SK-N-SH (cell line): ENCODE results near the gene RAB22A. TPM values are rescaled to one million over a fixed set of nuclear protein-coding genes. Genes with fewer than 3 reads are reported as not detected.
A peak's percentile ranks its signal among the peaks of the same experiment; 100 is the strongest.

ENCODE experiments used
- CTCF ChIA-PET: fragments of 300-600, 350-600 bp; formaldehyde crosslinking; extraction: SDS; loops from one replicate; lab custom pipeline; 2021; lab: Yijun Ruan, JAX
- POLR2A ChIA-PET: fragments of 350-600 bp; sonication (Branson Sonifier 250); formaldehyde crosslinking; extraction: SDS; loops from one replicate; lab custom pipeline; 2020; ENCODE audit warnings: antibody characterized with exemption, inconsistent platforms; lab: Yijun Ruan, JAX
- DNase-seq: peaks from one replicate; pipeline ENCODE4 v3.0.0; 2012
- H2AFZ ChIP-seq: fragments of 200-600 bp; sonication (generic); 2 replicates; pipeline ENCODE4 v1.8.1; 2016; ENCODE audit warnings: antibody characterized with exemption, mild to moderate bottlenecking, low read depth
- H3F3A ChIP-seq: fragments of 200-600 bp; sonication (generic); replicated peaks from 2 replicates; pipeline ENCODE3; 2016; ENCODE audit warnings: antibody characterized with exemption, mild to moderate bottlenecking; ENCODE audit not compliant: insufficient read depth
- H3K27ac ChIP-seq, 2 experiments: fragments of 200-500 bp in 1 of 2; fragments of 200-600 bp in 1 of 2; sonication (Bioruptor generic) in 1 of 2; sonication (generic), shearing (Covaris generic) in 1 of 2; 2 replicates each; pipeline versions ENCODE4 v1.5.1 to v1.6.1; 2014 to 2016; ENCODE audit warnings: low read depth in 2 of 2, inconsistent platforms in 1 of 2, low read length in 1 of 2, mild to moderate bottlenecking in 1 of 2, mixed read lengths in 1 of 2
- H3K27me3 ChIP-seq: fragments of 200-600 bp; sonication (generic), shearing (Covaris generic); 2 replicates; pipeline ENCODE4 v1.6.1; 2016; ENCODE audit warnings: mixed run types; ENCODE audit not compliant: insufficient read depth
- H3K36me3 ChIP-seq, 2 experiments: fragments of 200-500 bp in 1 of 2; fragments of 200-600 bp in 1 of 2; sonication (Bioruptor generic) in 1 of 2; sonication (generic) in 1 of 2; replicated peaks in 1 of 2; 2 replicates each; pipeline versions ENCODE3 to v1.5.1; 2014 to 2016; ENCODE audit warnings: low read length in 1 of 2, mild to moderate bottlenecking in 1 of 2; ENCODE audit not compliant: insufficient read depth in 2 of 2, control insufficient read depth in 1 of 2
- H3K4me1 ChIP-seq, 2 experiments: fragments of 200-500 bp in 1 of 2; fragments of 200-600 bp in 1 of 2; sonication (Bioruptor generic) in 1 of 2; sonication (generic), shearing (Covaris generic) in 1 of 2; 2 replicates each; pipeline versions ENCODE4 v1.5.1 to v1.6.1; 2014 to 2016; ENCODE audit warnings: low read depth in 1 of 2, low read length in 1 of 2, mixed run types in 1 of 2; ENCODE audit not compliant: insufficient read depth in 2 of 2, control insufficient read depth in 1 of 2
- H3K4me2 ChIP-seq: fragments of 200-600 bp; sonication (generic), shearing (Covaris generic); 2 replicates; pipeline ENCODE4 v1.6.1; 2017; ENCODE audit warnings: mixed run types
- H3K4me3 ChIP-seq, 2 experiments: fragments of 200-500 bp in 1 of 2; fragments of 200-600 bp in 1 of 2; sonication (Bioruptor generic) in 1 of 2; sonication (generic), shearing (Covaris generic) in 1 of 2; 2 replicates each; pipeline versions ENCODE4 v1.5.1 to v1.8.1; 2014 to 2016; ENCODE audit warnings: low read depth in 2 of 2, inconsistent platforms in 1 of 2, low read length in 1 of 2, mild to moderate bottlenecking in 1 of 2, mixed read lengths in 1 of 2, moderate library complexity in 1 of 2
- H3K79me2 ChIP-seq: fragments of 200-600 bp; sonication (generic); 2 replicates; pipeline ENCODE4 v1.8.1; 2017; ENCODE audit warnings: mild to moderate bottlenecking; ENCODE audit not compliant: insufficient read depth
- H3K9ac ChIP-seq: fragments of 200-600 bp; sonication (generic); 2 replicates; pipeline ENCODE4 v1.6.1; 2017; ENCODE audit warnings: mixed run types
- H3K9me2 ChIP-seq: fragments of 200-600 bp; sonication (generic); 2 replicates; pipeline ENCODE4 v1.6.1; 2017; ENCODE audit warnings: mixed run types
- H3K9me3 ChIP-seq: fragments of 200-600 bp; sonication (generic); 2 replicates; pipeline ENCODE4 v1.6.1; 2017; ENCODE audit warnings: mixed run types, mild to moderate bottlenecking, moderate library complexity
- H4K20me1 ChIP-seq: fragments of 200-600 bp; sonication (generic); 2 replicates; pipeline ENCODE4 v1.6.1; 2017; ENCODE audit warnings: mild to moderate bottlenecking, mixed run types; ENCODE audit not compliant: insufficient read depth
- EP300 ChIP-seq, 2 experiments: IDR thresholded peaks; 2 replicates each; pipeline versions ENCODE4 v1.4.0 to v1.6.1; 2012; ENCODE audit warnings: borderline replicate concordance in 1 of 2, low read depth in 1 of 2, low read length in 1 of 2
- FOSL2 ChIP-seq: IDR thresholded peaks from 2 replicates; pipeline ENCODE4 v1.4.0; 2012; ENCODE audit warnings: low read depth, mild to moderate bottlenecking, moderate library complexity, borderline replicate concordance
- FOXJ3 ChIP-seq: sonication (generic); formaldehyde crosslinking; IDR thresholded peaks from 2 replicates; pipeline ENCODE4 v1.5.1; 2020; ENCODE audit warnings: mild to moderate bottlenecking, missing genetic modification reagents
- FOXM1 ChIP-seq: IDR thresholded peaks from 2 replicates; pipeline ENCODE4 v1.4.0; 2012; ENCODE audit warnings: low read depth, mild to moderate bottlenecking
- GABPA ChIP-seq: IDR thresholded peaks from 2 replicates; pipeline ENCODE4 v1.4.0; 2012; ENCODE audit warnings: low read depth, mild to moderate bottlenecking
- GATA2 ChIP-seq: sonication (generic); formaldehyde crosslinking; IDR thresholded peaks from 2 replicates; pipeline ENCODE4 v1.5.0; 2020; ENCODE audit warnings: mild to moderate bottlenecking, missing genetic modification reagents
- NFIC ChIP-seq: IDR thresholded peaks from 2 replicates; pipeline ENCODE4 v1.4.0; 2012; ENCODE audit warnings: borderline replicate concordance
- POLR2AphosphoS5 ChIP-seq: IDR thresholded peaks from 2 replicates; pipeline ENCODE4 v1.6.1; 2012; ENCODE audit warnings: low read depth, low read length
- RCOR1 ChIP-seq: fragments of 150-350 bp; IDR thresholded peaks from 2 replicates; pipeline ENCODE4 v1.6.1; 2017; ENCODE audit warnings: antibody characterized with exemption, low read length
- RFX5 ChIP-seq: IDR thresholded peaks from 2 replicates; pipeline ENCODE4 v1.6.1; 2012; ENCODE audit warnings: mild to moderate bottlenecking, improper control_type of control experiment, low read length
- RXRA ChIP-seq: IDR thresholded peaks from 2 replicates; pipeline ENCODE4 v1.4.0; 2012; ENCODE audit warnings: low read depth, mild to moderate bottlenecking, borderline replicate concordance
- SMC3 ChIP-seq: IDR thresholded peaks from 2 replicates; pipeline ENCODE4 v1.6.1; 2012; ENCODE audit warnings: low read depth, low read length, improper control_type of control experiment
- TCF12 ChIP-seq: IDR thresholded peaks from 2 replicates; pipeline ENCODE4 v1.4.0; 2012
- YY1 ChIP-seq: IDR thresholded peaks from 2 replicates; pipeline ENCODE4 v1.4.0; 2012; ENCODE audit warnings: low read depth, mild to moderate bottlenecking
- WGBS: methylation state at CpG from one replicate; pipeline ENCODE4 v1.1.6; 2017; ENCODE audit warnings: low lambda C conversion rate; 5-methylcytosine and 5-hydroxymethylcytosine counted together
- polyA plus RNA-seq, 3 experiments: library from polyadenylated mRNA; depleted of rRNA; stranded (reverse); fragments of >200 nt; gene quantifications; 2 replicates each; pipeline ENCODE4 v1.2.3, GENCODE V29; 2012
- TF ChIP-seq, protein P1 (sequence below): IDR thresholded peaks from 2 replicates; pipeline ENCODE4 v1.4.0; 2012; ENCODE audit warnings: low read depth, borderline replicate concordance
- TF ChIP-seq, protein P2 (sequence below): IDR thresholded peaks from 2 replicates; pipeline ENCODE4 v1.4.0; 2012; ENCODE audit warnings: low read depth
- TF ChIP-seq, protein P3 (sequence below): fragments of 200-600 bp; sonication (generic); IDR thresholded peaks from 2 replicates; pipeline ENCODE4 v1.6.1; 2017; ENCODE audit warnings: antibody characterized with exemption, mild to moderate bottlenecking, moderate library complexity
- TF ChIP-seq, protein P4 (sequence below): fragments of 150-350 bp; IDR thresholded peaks from 2 replicates; pipeline ENCODE4 v1.6.1; 2016; ENCODE audit warnings: mild to moderate bottlenecking, low read depth, low read length

RAB22A gene
- polyA plus RNA-seq, 1 of the 3 experiments (the other 2 are of a cell fraction): 10.7 TPM

DNA sequence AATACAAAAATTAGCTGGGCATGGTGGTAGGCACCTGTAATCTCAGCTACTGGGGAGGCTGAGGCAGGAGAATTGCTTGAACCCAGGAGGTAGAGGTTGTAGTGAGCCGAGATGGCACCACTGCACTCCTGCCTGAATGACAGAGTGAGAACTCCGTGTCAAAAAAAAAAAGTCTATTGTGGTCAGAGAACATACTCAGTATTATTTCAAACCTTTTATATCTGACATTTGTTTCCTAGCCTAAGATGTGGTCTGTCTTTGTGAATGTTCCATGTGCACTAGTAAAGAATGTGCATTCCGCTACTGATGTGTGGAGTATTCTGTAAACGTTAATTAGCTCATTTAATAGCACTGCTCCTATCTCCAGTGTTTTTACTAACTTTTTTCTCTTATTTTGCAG is 11.7 kb downstream of the RAB22A start:
- Histone ChIP-seq H3K79me2 (peaks cover 100% of the 10 kb centered on the region), H3K4me3 (no peak overlapping the region), H3K36me3 (peaks cover 12 to 27% of the 10 kb centered on the region in 2 experiments), H2AFZ (no peak overlapping the region), H3K9me2 (no peaks in the 10 kb centered on the region), H3K9me3 (no peaks in the 10 kb centered on the region), H4K20me1 (peaks cover 60% of the 10 kb centered on the region; the same call in 1 of the 2 replicates), H3K4me1 (peaks cover 0 to 10% of the 10 kb centered on the region in 2 experiments; a peak in 2 of 4 replicates), H3K9ac (no peak overlapping the region), H3F3A (peaks cover 13% of the 10 kb centered on the region), H3K27me3 (no peaks in the 10 kb centered on the region), H3K4me2 (no peak overlapping the region), H3K27ac (no peak overlapping the region)
- WGBS: 98% methylated on average over 4 of the region's 4 CpGs
- POLR2A ChIA-PET: no interaction called here
- no peak for DNase-seq
- no peak for TF ChIP-seq TCF12
- TF ChIP-seq FOSL2: no peak
- TF ChIP-seq RCOR1: no peak
- no peak for TF ChIP-seq SMC3
- TF ChIP-seq POLR2AphosphoS5: no peak
- TF ChIP-seq, protein P1, sequence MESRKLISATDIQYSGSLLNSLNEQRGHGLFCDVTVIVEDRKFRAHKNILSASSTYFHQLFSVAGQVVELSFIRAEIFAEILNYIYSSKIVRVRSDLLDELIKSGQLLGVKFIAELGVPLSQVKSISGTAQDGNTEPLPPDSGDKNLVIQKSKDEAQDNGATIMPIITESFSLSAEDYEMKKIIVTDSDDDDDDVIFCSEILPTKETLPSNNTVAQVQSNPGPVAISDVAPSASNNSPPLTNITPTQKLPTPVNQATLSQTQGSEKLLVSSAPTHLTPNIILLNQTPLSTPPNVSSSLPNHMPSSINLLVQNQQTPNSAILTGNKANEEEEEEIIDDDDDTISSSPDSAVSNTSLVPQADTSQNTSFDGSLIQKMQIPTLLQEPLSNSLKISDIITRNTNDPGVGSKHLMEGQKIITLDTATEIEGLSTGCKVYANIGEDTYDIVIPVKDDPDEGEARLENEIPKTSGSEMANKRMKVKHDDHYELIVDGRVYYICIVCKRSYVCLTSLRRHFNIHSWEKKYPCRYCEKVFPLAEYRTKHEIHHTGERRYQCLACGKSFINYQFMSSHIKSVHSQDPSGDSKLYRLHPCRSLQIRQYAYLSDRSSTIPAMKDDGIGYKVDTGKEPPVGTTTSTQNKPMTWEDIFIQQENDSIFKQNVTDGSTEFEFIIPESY: no peak
- no peak for TF ChIP-seq YY1
- no peak for TF ChIP-seq RFX5
- no peak for TF ChIP-seq FOXJ3 (CRISPR knock-in tag)
- no peak for TF ChIP-seq GATA2 (CRISPR knock-in tag)
- CTCF ChIA-PET: interaction anchor here (0.9 to 1.6 kb wide), 3 partner anchors 9 to 98 kb away, joined by 3 to 6 read pairs (median 5); no protein-coding TSS in a partner anchor

DNA sequence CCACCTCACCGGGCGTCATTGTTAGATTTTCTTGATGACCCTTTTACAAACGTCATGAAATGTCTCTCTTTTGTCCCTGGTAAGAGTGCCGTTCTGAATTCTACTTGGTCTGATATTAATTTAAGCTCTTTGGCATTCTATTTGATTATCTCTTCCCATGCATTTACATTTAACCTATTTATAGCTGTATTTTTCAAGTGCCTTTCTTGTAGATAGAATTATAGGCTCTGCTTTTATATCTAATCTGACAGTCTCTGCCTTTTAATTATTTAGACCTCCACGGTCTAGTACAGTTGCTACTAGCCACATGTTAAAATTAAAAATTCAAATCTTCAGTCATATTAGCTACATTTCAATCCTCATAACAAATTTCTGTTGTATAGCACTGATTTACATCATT is 12.6 kb downstream of the RAB22A start:
- Histone ChIP-seq H3K9ac (no peak overlapping the region), H3F3A (peaks cover 13% of the 10 kb centered on the region), H3K27ac (no peak overlapping the region), H3K27me3 (no peaks in the 10 kb centered on the region), H3K4me1 (peaks cover 0 to 10% of the 10 kb centered on the region in 2 experiments; a peak in 2 of 4 replicates), H3K36me3 (peaks cover 7 to 20% of the 10 kb centered on the region in 2 experiments), H3K9me3 (no peaks in the 10 kb centered on the region), H3K9me2 (no peaks in the 10 kb centered on the region), H3K4me3 (no peak overlapping the region), H3K4me2 (no peak overlapping the region), H2AFZ (no peak overlapping the region), H4K20me1 (peaks cover 67% of the 10 kb centered on the region), H3K79me2 (peaks cover 100% of the 10 kb centered on the region)
- DNase-seq: peak; percentile 33
- 49% methylated on average over 5 of the region's 5 CpGs for WGBS
- CTCF ChIA-PET: interaction anchor here (0.6 to 1.6 kb wide), 4 partner anchors 9 to 97 kb away, joined by 3 to 6 read pairs (median 4); no protein-coding TSS in a partner anchor
- POLR2A ChIA-PET: no interaction called here
- TF ChIP-seq EP300 (IDR thresholded peaks at IDR 0.05; ENCODE audit: borderline replicate concordance in 1 of 2, low read depth in 1 of 2, low read length in 1 of 2) (peak in 1 of 2 experiments; percentile 60; a peak in 2 of 4 replicates), POLR2AphosphoS5 (no peak), GABPA (no peak), GATA2 (CRISPR knock-in tag) (peak; percentile 47; the same call in 1 of the 2 replicates), RXRA (no peak), RCOR1 (peak; percentile 73), FOXM1 (no peak), FOSL2 (no peak), NFIC (no peak), RFX5 (no peak)
- TF ChIP-seq, protein P2, sequence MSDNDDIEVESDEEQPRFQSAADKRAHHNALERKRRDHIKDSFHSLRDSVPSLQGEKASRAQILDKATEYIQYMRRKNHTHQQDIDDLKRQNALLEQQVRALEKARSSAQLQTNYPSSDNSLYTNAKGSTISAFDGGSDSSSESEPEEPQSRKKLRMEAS: no peak
- TF ChIP-seq, protein P3, sequence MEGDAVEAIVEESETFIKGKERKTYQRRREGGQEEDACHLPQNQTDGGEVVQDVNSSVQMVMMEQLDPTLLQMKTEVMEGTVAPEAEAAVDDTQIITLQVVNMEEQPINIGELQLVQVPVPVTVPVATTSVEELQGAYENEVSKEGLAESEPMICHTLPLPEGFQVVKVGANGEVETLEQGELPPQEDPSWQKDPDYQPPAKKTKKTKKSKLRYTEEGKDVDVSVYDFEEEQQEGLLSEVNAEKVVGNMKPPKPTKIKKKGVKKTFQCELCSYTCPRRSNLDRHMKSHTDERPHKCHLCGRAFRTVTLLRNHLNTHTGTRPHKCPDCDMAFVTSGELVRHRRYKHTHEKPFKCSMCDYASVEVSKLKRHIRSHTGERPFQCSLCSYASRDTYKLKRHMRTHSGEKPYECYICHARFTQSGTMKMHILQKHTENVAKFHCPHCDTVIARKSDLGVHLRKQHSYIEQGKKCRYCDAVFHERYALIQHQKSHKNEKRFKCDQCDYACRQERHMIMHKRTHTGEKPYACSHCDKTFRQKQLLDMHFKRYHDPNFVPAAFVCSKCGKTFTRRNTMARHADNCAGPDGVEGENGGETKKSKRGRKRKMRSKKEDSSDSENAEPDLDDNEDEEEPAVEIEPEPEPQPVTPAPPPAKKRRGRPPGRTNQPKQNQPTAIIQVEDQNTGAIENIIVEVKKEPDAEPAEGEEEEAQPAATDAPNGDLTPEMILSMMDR: no peak
- TF ChIP-seq, protein P4, sequence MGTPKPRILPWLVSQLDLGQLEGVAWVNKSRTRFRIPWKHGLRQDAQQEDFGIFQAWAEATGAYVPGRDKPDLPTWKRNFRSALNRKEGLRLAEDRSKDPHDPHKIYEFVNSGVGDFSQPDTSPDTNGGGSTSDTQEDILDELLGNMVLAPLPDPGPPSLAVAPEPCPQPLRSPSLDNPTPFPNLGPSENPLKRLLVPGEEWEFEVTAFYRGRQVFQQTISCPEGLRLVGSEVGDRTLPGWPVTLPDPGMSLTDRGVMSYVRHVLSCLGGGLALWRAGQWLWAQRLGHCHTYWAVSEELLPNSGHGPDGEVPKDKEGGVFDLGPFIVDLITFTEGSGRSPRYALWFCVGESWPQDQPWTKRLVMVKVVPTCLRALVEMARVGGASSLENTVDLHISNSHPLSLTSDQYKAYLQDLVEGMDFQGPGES: no peak
